GM23338 (cell line): ENCODE measurements around the gene MPRIP. TPM values are rescaled to one million over a fixed set of nuclear protein-coding genes. Genes with fewer than 3 reads are reported as not detected.

Experiments used
- ATAC-seq: fragments of 200-7000 bp; cut with Tn5 transposase; 3 replicates; pipeline ENCODE4 v1.9.1; 2020
- DNase-seq: peaks from one replicate; pipeline ENCODE4 v3.0.0-alpha.2; 2015; ENCODE audit warnings: low spot score
- H2AFZ ChIP-seq: fragments of 200-600 bp; sonication (generic); 2 replicates; pipeline ENCODE4 v1.8.0; 2016; ENCODE audit warnings: antibody characterized with exemption, mild to moderate bottlenecking, moderate library complexity
- H3F3A ChIP-seq: fragments of 200-600 bp; sonication (generic); replicated peaks from 2 replicates; pipeline ENCODE4 v1.8.0; 2017; ENCODE audit warnings: antibody characterized with exemption, mixed run types, low read depth
- H3K27ac ChIP-seq: fragments of 200-600 bp; sonication (generic); 2 replicates; pipeline ENCODE4 v1.6.1; 2016; ENCODE audit warnings: low read depth
- H3K27me3 ChIP-seq: fragments of 200-600 bp; sonication (generic); 2 replicates; pipeline ENCODE4 v1.8.0; 2016; ENCODE audit warnings: mild to moderate bottlenecking, mixed run types, moderate library complexity; ENCODE audit not compliant: insufficient read depth
- H3K36me3 ChIP-seq: fragments of 200-600 bp; sonication (generic); 2 replicates; pipeline ENCODE4 v1.8.0; 2016; ENCODE audit warnings: mild to moderate bottlenecking; ENCODE audit not compliant: insufficient read depth
- H3K4me1 ChIP-seq: fragments of 200-600 bp; sonication (generic); 2 replicates; pipeline ENCODE4 v1.8.0; 2016; ENCODE audit warnings: mild to moderate bottlenecking, moderate library complexity; ENCODE audit not compliant: insufficient read depth
- H3K4me2 ChIP-seq: fragments of 200-600 bp; sonication (generic); 2 replicates; pipeline ENCODE4 v1.7.1; 2017; ENCODE audit warnings: mixed run types
- H3K4me3 ChIP-seq: fragments of 200-600 bp; sonication (generic); 2 replicates; pipeline ENCODE4 v1.6.1; 2016; ENCODE audit warnings: mixed run types
- H3K79me2 ChIP-seq: fragments of 200-600 bp; sonication (generic); replicated peaks from 2 replicates; pipeline ENCODE4 v1.8.0; 2017; ENCODE audit warnings: mild to moderate bottlenecking; ENCODE audit not compliant: insufficient read depth
- H3K9me2 ChIP-seq: fragments of 200-600 bp; sonication (generic); 2 replicates; pipeline ENCODE4 v1.8.0; 2017; ENCODE audit not compliant: insufficient read depth
- H4K20me1 ChIP-seq: fragments of 200-600 bp; sonication (generic); replicated peaks from 2 replicates; pipeline ENCODE4 v1.8.0; 2017; ENCODE audit warnings: mild to moderate bottlenecking; ENCODE audit not compliant: insufficient read depth
- H3K27ac Mint-ChIP-seq: 2 replicates; pipeline ENCODE4 v1.8.0; 2020; ENCODE audit warnings: inconsistent platforms, mild to moderate bottlenecking, moderate library complexity, mixed read lengths
- H3K27me3 Mint-ChIP-seq: 3 replicates; pipeline ENCODE4 v1.8.0; 2022; ENCODE audit warnings: low read depth, mild to moderate bottlenecking, moderate library complexity, mixed read lengths, inconsistent platforms; ENCODE audit not compliant: insufficient read depth, poor library complexity
- H3K36me3 Mint-ChIP-seq: 3 replicates; pipeline ENCODE4 v1.8.0; 2021; ENCODE audit warnings: low read depth, mild to moderate bottlenecking, inconsistent platforms, moderate library complexity, mixed read lengths
- H3K4me1 Mint-ChIP-seq: 3 replicates; pipeline ENCODE4 v1.8.0; 2020; ENCODE audit warnings: mild to moderate bottlenecking, inconsistent platforms, mixed read lengths
- H3K4me3 Mint-ChIP-seq: 3 replicates; pipeline ENCODE4 v1.8.0; 2021; ENCODE audit warnings: moderate library complexity, mild to moderate bottlenecking, inconsistent platforms, mixed read lengths
- H3K9me3 Mint-ChIP-seq: 3 replicates; pipeline ENCODE4 v1.8.0; 2020; ENCODE audit warnings: moderate library complexity, mild to moderate bottlenecking, inconsistent platforms, mixed read lengths
- CREB1 ChIP-seq: fragments of 250-450 bp; sonication (Bioruptor Pico); IDR thresholded peaks from 2 replicates; pipeline ENCODE4 v1.5.0; 2020; ENCODE audit warnings: low read depth, mild to moderate bottlenecking, moderate library complexity
- CTCF ChIP-seq, 2 experiments: fragments of 200-600 bp in 1 of 2; sonication (generic) in 1 of 2; conservative IDR thresholded peaks; 2 replicates each; pipeline versions ENCODE4 v1.5.1 to v1.6.1; 2016 to 2017; ENCODE audit warnings: antibody characterized with exemption in 2 of 2, low read depth in 2 of 2, mild to moderate bottlenecking in 2 of 2, moderate library complexity in 1 of 2
- ETS1 ChIP-seq: IDR thresholded peaks from 2 replicates; pipeline ENCODE4 v1.6.1; 2016; ENCODE audit warnings: antibody characterized with exemption
- EZH2 ChIP-seq: fragments of 200-600 bp; sonication (generic); IDR thresholded peaks from one replicate; pipeline ENCODE4 v1.8.0; 2017; ENCODE audit warnings: antibody characterized with exemption, mild to moderate bottlenecking, low read depth; ENCODE audit not compliant: unreplicated experiment
- EZH2phosphoT487 ChIP-seq: fragments of 200-600 bp; sonication (generic); IDR thresholded peaks from one replicate; pipeline ENCODE4 v1.8.1; 2018; ENCODE audit warnings: antibody characterized with exemption; ENCODE audit not compliant: unreplicated experiment
- NANOG ChIP-seq: IDR thresholded peaks from 2 replicates; pipeline ENCODE4 v1.6.1; 2016; ENCODE audit warnings: antibody characterized with exemption, borderline replicate concordance
- POLR2AphosphoS5 ChIP-seq: IDR thresholded peaks from 2 replicates; pipeline ENCODE4 v1.6.1; 2016; ENCODE audit warnings: antibody characterized with exemption, low read depth
- REST ChIP-seq: IDR thresholded peaks from one replicate; pipeline ENCODE4 v1.6.1; 2018; ENCODE audit warnings: antibody characterized with exemption; ENCODE audit not compliant: unreplicated experiment
- STAT1 ChIP-seq: IDR thresholded peaks from one replicate; pipeline ENCODE4 v1.6.1; 2016; ENCODE audit warnings: antibody characterized with exemption; ENCODE audit not compliant: unreplicated experiment
- ZNF114 ChIP-seq: fragments of 250-450 bp; sonication (Bioruptor Pico); IDR thresholded peaks from 2 replicates; pipeline ENCODE4 v1.5.0; 2020; ENCODE audit warnings: mild to moderate bottlenecking, moderate library complexity
- ZNF331 ChIP-seq: fragments of 250-450 bp; sonication (Bioruptor Pico); IDR thresholded peaks from 2 replicates; pipeline ENCODE4 v1.5.0; 2020; ENCODE audit warnings: low read depth, mild to moderate bottlenecking, moderate library complexity
- polyA plus RNA-seq: library from polyadenylated mRNA; unstranded; fragments of >200 nt; fragmentation: Nextera tagmentation; extraction: Ambion mirVana; gene quantifications from 2 replicates; pipeline ENCODE4 v1.2.1, GENCODE V29; 2016
- total RNA-seq: library from RNA; depleted of rRNA; stranded (reverse); fragments of >200 nt; shearing (Covaris generic); gene quantifications from 2 replicates; pipeline ENCODE4 v1.2.3, GENCODE V29; 2014

Gene MPRIP
- total and polyA plus RNA-seq, 2 experiments from 2014 or later, result 39.3 to 113 TPM

GRCh38 chr17:17132746-17133145 is 90.5 kb downstream of the MPRIP start:
- peak; percentile 40 for ATAC-seq
- Mint-ChIP-seq H3K27ac (peak overlapping the region; percentile 23; the same call in 1 of the 2 replicates), H3K27me3 (peaks cover 6% of the 10 kb centered on the region), H3K4me3 (no peak overlapping the region), H3K4me1 (peaks cover 11% of the 10 kb centered on the region), H3K36me3 (peaks cover 5% of the 10 kb centered on the region; the same call in 2 of the 3 replicates), H3K9me3 (no peaks in the 10 kb centered on the region)
- Histone ChIP-seq H3K79me2 (no peaks in the 10 kb centered on the region), H4K20me1 (no peaks in the 10 kb centered on the region; the same call in none of the 2 replicates), H3K36me3 (no peaks in the 10 kb centered on the region), H3K4me1 (no peaks in the 10 kb centered on the region), H3K27ac (no peak overlapping the region), H2AFZ (no peak overlapping the region), H3K4me3 (no peak overlapping the region), H3K9me2 (no peaks in the 10 kb centered on the region), H3K4me2 (no peak overlapping the region), H3F3A (no peaks in the 10 kb centered on the region), H3K27me3 (no peaks in the 10 kb centered on the region)
- no peak for DNase-seq
- TF ChIP-seq EZH2phosphoT487 (no peak), CTCF (conservative IDR thresholded peaks at IDR 0.05; ENCODE audit: low read depth in 2 of 2) (no peak), EZH2 (no peak)

GRCh38 chr17:17134051-17134956 is 92.0 kb downstream of the MPRIP start:
- Mint-ChIP-seq H3K36me3 (peaks cover 13% of the 10 kb centered on the region), H3K27me3 (peaks cover 6% of the 10 kb centered on the region), H3K27ac (no peak overlapping the region; the same call in 1 of the 2 replicates), H3K4me1 (peaks cover 10% of the 10 kb centered on the region), H3K9me3 (no peaks in the 10 kb centered on the region), H3K4me3 (no peak overlapping the region)
- H3K4me1 ChIP-seq, result no peaks in the 10 kb centered on the region
- H3F3A ChIP-seq, result no peaks in the 10 kb centered on the region
- H3K36me3 ChIP-seq, result no peaks in the 10 kb centered on the region
- no peaks in the 10 kb centered on the region for H3K9me2 ChIP-seq
- TF ChIP-seq POLR2AphosphoS5 (no peak), EZH2 (no peak), CREB1 (no peak), ZNF114 (CRISPR knock-in tag) (no peak), ETS1 (no peak), ZNF331 (CRISPR knock-in tag) (no peak), EZH2phosphoT487 (no peak), REST (no peak), STAT1 (no peak), CTCF (conservative IDR thresholded peaks at IDR 0.05; ENCODE audit: low read depth in 2 of 2) (no peak), NANOG (no peak)
- ATAC-seq (no peak), DNase-seq (no peak)
- H2AFZ ChIP-seq, result no peak overlapping the region
- H3K27me3 ChIP-seq, result no peaks in the 10 kb centered on the region
- no peaks in the 10 kb centered on the region for H3K79me2 ChIP-seq
- no peaks in the 10 kb centered on the region; the same call in none of the 2 replicates for H4K20me1 ChIP-seq
- H3K4me3 ChIP-seq, result no peak overlapping the region
- H3K27ac ChIP-seq, result no peak overlapping the region
- H3K4me2 ChIP-seq, result no peak overlapping the region
